ENCODE measurements around the gene ZNF865. TPM values are rescaled to one million over a fixed set of nuclear protein-coding genes. Genes with fewer than 3 reads are reported as not detected.

ZNF865 gene
- total and polyA plus RNA-seq, 2 experiments from 2014 or later: 1.9 to 11.2 TPM

DNA sequence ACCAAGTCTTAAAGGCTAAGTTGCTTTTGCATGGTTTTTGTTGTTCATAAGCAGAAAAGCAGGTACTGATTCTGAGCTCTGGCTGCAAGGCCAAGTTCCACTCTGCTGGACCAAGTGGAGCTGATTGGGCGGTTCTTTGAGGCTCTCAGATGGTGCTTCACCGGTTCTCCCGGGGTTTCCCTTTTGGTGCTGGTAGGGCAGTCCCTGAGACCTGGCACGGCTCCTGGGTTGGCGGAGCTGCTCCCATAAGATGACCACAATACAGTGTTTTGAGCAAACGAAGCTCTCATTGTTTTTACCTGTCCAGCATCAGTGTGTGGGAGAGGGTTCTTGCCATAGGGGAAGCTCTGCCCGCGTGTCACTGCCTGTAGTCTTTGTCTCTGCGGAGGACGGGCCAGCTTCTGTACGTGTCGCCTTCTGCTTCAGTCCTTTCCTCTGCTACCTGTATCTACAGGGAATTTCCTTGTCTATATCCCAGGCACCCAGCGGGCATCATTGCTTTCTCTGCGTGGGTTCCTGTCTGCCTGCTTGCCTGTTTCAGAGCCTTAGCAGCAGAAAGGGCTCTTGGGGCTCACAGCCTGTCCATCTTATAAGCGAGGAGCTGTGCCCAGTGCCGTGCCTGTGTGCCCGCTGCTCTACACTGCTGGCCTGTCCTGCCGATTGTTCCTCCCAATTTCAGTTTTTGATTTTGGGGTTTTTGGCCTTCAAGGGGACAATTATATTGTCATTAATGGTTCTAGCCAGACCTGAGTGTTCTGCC is 51.7 kb downstream of the ZNF865 start:
- H3K36me3 ChIP-seq: peaks cover 5% of the 10 kb centered on the region
- DNase-seq (ENCODE audit: low read depth in 1 of 2, low spot score in 1 of 2): peak in 1 of 2 donors; percentile 13
- no peak overlapping the region for H3K27ac ChIP-seq
- H3K27me3 ChIP-seq: no peaks in the 10 kb centered on the region
- no peaks in the 10 kb centered on the region for H3K9me3 ChIP-seq (ENCODE audit: low read depth)
- TF ChIP-seq, protein P1, sequence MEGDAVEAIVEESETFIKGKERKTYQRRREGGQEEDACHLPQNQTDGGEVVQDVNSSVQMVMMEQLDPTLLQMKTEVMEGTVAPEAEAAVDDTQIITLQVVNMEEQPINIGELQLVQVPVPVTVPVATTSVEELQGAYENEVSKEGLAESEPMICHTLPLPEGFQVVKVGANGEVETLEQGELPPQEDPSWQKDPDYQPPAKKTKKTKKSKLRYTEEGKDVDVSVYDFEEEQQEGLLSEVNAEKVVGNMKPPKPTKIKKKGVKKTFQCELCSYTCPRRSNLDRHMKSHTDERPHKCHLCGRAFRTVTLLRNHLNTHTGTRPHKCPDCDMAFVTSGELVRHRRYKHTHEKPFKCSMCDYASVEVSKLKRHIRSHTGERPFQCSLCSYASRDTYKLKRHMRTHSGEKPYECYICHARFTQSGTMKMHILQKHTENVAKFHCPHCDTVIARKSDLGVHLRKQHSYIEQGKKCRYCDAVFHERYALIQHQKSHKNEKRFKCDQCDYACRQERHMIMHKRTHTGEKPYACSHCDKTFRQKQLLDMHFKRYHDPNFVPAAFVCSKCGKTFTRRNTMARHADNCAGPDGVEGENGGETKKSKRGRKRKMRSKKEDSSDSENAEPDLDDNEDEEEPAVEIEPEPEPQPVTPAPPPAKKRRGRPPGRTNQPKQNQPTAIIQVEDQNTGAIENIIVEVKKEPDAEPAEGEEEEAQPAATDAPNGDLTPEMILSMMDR (IDR thresholded peaks at IDR 0.05; ENCODE audit: low read depth, low read length): no peak
- H3K4me1 ChIP-seq (ENCODE audit: low read depth): peaks cover 13% of the 10 kb centered on the region
- no peak overlapping the region for H3K4me3 ChIP-seq

DNA sequence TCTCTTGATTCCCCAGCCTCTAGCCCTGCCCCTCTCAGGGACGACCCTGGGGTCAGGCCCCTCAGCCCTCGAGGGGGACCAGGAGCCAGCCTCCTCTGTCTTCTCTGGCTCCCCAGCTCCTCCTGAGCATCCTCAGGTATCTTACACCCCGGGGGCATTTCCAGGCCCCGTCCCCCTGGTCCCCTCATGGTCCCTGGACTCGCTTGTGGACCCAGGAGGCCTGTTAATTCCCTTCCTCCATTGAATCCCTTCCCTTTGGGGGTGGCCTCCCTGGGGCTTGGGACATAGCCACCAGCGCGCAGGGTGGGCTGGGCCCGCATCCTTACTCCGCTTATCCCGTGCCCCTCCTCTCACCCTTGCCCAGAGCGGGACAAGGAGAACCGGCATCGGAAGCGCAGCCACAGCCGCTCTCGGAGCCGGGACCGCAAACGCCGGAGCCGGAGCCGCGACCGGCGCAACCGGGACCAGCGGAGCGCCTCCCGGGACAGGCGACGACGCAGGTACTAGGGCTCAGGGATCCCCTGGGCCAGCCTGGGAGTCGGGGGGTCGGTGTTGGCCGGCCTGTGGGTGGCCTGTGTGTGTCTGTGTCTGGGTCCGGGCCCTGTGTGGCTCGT is 53.5 kb downstream of the ZNF865 start:
- TF ChIP-seq, protein P1 (IDR thresholded peaks at IDR 0.05; ENCODE audit: low read depth, low read length): no peak
- Histone ChIP-seq H3K9me3 (ENCODE audit: low read depth) (no peaks in the 10 kb centered on the region), H3K36me3 (peaks cover 22% of the 10 kb centered on the region), H3K4me1 (ENCODE audit: low read depth) (peaks cover 13% of the 10 kb centered on the region), H3K27ac (no peak overlapping the region), H3K4me3 (no peak overlapping the region), H3K27me3 (no peaks in the 10 kb centered on the region)
- DNase-seq (ENCODE audit: low read depth in 1 of 2, low spot score in 1 of 2): no peak

DNA sequence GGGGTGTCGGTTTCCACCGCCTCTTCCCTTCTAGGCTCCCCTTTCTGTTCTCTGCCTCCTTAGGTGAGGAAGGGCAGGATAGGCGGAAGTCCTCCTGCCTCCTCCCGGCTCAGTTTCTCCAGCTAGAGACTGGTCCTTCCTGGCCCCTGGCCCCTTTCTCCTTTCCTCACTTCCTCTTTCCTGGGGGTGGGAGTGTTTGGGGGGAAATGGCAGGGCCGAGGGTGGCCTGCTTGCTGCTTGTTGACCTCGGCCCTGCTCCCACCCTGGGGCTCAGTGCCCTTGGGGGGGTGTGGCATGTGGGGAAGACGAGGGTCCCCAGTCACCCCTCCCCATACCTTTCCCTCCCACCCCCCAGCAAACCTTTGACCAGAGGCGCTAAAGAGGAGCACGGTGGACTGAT is 54.4 kb downstream of the ZNF865 start:
- DNase-seq (ENCODE audit: low read depth in 1 of 2, low spot score in 1 of 2): no peak
- H3K27me3 ChIP-seq: no peaks in the 10 kb centered on the region
- H3K9me3 ChIP-seq (ENCODE audit: low read depth): no peaks in the 10 kb centered on the region
- H3K36me3 ChIP-seq: peaks cover 28% of the 10 kb centered on the region
- H3K4me3 ChIP-seq: no peak overlapping the region
- H3K27ac ChIP-seq: no peak overlapping the region
- peaks cover 13% of the 10 kb centered on the region for H3K4me1 ChIP-seq (ENCODE audit: low read depth)
- TF ChIP-seq, protein P1 (IDR thresholded peaks at IDR 0.05; ENCODE audit: low read depth, low read length): no peak

DNA sequence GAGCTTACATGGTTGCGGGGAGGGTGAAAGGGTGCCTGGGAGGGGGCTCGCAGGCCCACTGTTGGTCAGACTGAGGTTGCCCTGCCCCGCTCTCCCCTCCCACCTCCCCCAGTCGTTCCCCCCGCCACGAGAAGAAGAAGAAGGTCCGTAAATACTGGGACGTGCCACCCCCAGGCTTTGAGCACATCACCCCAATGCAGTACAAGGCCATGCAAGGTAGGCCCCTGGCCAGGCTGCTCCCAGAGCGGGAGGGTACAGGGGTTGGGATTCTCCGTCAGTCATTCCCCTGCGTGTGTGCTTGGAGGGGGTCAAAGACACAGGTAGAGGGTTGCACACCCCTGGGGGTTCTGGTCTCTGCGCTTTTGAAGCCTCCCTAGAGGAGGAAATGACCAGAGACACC is 55.0 kb downstream of the ZNF865 start:
- Histone ChIP-seq H3K4me3 (no peak overlapping the region), H3K9me3 (ENCODE audit: low read depth) (no peaks in the 10 kb centered on the region), H3K27me3 (no peaks in the 10 kb centered on the region), H3K27ac (no peak overlapping the region), H3K4me1 (ENCODE audit: low read depth) (peaks cover 13% of the 10 kb centered on the region), H3K36me3 (peaks cover 28% of the 10 kb centered on the region)
- TF ChIP-seq, protein P1 (IDR thresholded peaks at IDR 0.05; ENCODE audit: low read depth, low read length): no peak
- DNase-seq (ENCODE audit: low read depth in 1 of 2, low spot score in 1 of 2): no peak

DNA sequence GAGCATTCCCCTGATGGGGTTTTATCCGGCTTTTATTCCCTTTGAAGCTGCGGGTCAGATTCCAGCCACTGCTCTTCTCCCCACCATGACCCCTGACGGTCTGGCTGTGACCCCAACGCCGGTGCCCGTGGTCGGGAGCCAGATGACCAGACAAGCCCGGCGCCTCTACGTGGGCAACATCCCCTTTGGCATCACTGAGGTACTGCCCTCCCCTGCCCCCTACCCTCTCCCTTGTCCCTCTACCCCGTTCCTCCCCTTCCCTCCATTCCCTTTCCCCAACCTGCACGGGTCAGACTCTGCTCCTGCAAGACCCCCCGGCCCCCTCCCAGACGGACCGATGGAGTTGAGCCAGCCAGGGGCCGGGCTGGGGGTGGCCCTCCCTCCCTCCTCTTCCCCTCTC is 55.5 kb downstream of the ZNF865 start:
- no peak overlapping the region for H3K4me3 ChIP-seq
- peaks cover 30% of the 10 kb centered on the region for H3K36me3 ChIP-seq
- TF ChIP-seq, protein P1 (IDR thresholded peaks at IDR 0.05; ENCODE audit: low read depth, low read length): no peak
- H3K9me3 ChIP-seq (ENCODE audit: low read depth): no peaks in the 10 kb centered on the region
- H3K4me1 ChIP-seq (ENCODE audit: low read depth): peaks cover 11% of the 10 kb centered on the region
- no peaks in the 10 kb centered on the region for H3K27me3 ChIP-seq
- DNase-seq (ENCODE audit: low read depth in 1 of 2, low spot score in 1 of 2): no peak
- H3K27ac ChIP-seq: no peak overlapping the region
